ENCODE results near the gene UIMC1. TPM values are rescaled to one million over a fixed set of nuclear protein-coding genes. Genes with fewer than 3 reads are reported as not detected.

The UIMC1 gene
- polyA plus RNA-seq, 3 donors = 14.8 to 35.6 (median 19.1) TPM

GRCh38 chr5:176862330-176862995 is 144.1 kb downstream of the UIMC1 start:
- Histone ChIP-seq H3K27ac (ENCODE audit: low read depth in 1 of 2, low read length in 2 of 2) (no peak overlapping the region), H3K4me1 (ENCODE audit: control insufficient read depth in 1 of 2, insufficient read depth in 2 of 2, low read length in 2 of 2) (no peaks in the 10 kb centered on the region), H3K27me3 (ENCODE audit: control insufficient read depth in 2 of 2, insufficient read depth in 2 of 2, low read length in 2 of 2) (peaks cover 6 to 50% of the 10 kb centered on the region in 2 donors), H3K36me3 (replicated peaks in 1 of 2; ENCODE audit: control insufficient read depth in 1 of 2, insufficient read depth in 2 of 2, low read length in 2 of 2) (no peaks in the 10 kb centered on the region), H3K79me2 (ENCODE audit: insufficient read depth, low read length) (no peaks in the 10 kb centered on the region), H3K4me3 (replicated peaks in 1 of 3; ENCODE audit: low read depth in 2 of 3, low read length in 3 of 3) (no peak overlapping the region), H3K4me2 (replicated peaks; ENCODE audit: extremely low read depth, low read length, poor library complexity, severe bottlenecking) (no peak overlapping the region), H2AFZ (ENCODE audit: insufficient read depth, low read depth, low read length, poor library complexity, severe bottlenecking) (no peak overlapping the region), H3K9ac (ENCODE audit: insufficient read depth, low read length, poor library complexity, severe bottlenecking) (no peak overlapping the region), H3K9me3 (replicated peaks in 1 of 2; ENCODE audit: control insufficient read depth in 1 of 2, insufficient read depth in 1 of 2, low read length in 2 of 2) (no peaks in the 10 kb centered on the region), H4K20me1 (ENCODE audit: insufficient read depth, low read length) (no peaks in the 10 kb centered on the region)
- Mint-ChIP-seq H3K36me3 (no peaks in the 10 kb centered on the region), H3K4me1 (peaks cover 4% of the 10 kb centered on the region), H3K27ac (no peak overlapping the region), H3K9me3 (peaks cover 0 to 16% (median 7%) of the 10 kb centered on the region in 7 donors), H3K27me3 (ENCODE audit: low read depth in 3 of 3) (peaks cover 44 to 58% (median 53%) of the 10 kb centered on the region in 3 donors), H3K4me3 (peak overlapping the region in 1 of 2 donors; percentile 68)
- no peak for DNase-seq
- no peak for TF ChIP-seq CTCF (IDR thresholded peaks at IDR 0.05)
- WGBS (ENCODE audit: insufficient coverage) = 68% methylated on average over 20 of the region's 28 CpGs
- intact Hi-C loops (cut with micrococcal nuclease) = no loop called here

- intact Hi-C loops (cut with micrococcal nuclease) = no loop called here
- peaks cover under 1 to 38% of the 10 kb centered on the region in 2 donors for H3K27me3 ChIP-seq (ENCODE audit: control insufficient read depth in 2 of 2, insufficient read depth in 2 of 2, low read length in 2 of 2)
- H3K4me3 ChIP-seq (replicated peaks in 1 of 3; ENCODE audit: low read depth in 2 of 3, low read length in 3 of 3) = no peak overlapping the region
- WGBS (ENCODE audit: insufficient coverage) = 91% methylated on average over 9 of the region's 11 CpGs
- no peaks in the 10 kb centered on the region for H3K9me3 ChIP-seq (replicated peaks in 1 of 2; ENCODE audit: control insufficient read depth in 1 of 2, insufficient read depth in 1 of 2, low read length in 2 of 2)
- no peak overlapping the region for H3K4me2 ChIP-seq (replicated peaks; ENCODE audit: extremely low read depth, low read length, poor library complexity, severe bottlenecking)
- DNase-seq = no peak
- peaks cover 2% of the 10 kb centered on the region for H3K4me1 Mint-ChIP-seq
- H4K20me1 ChIP-seq (ENCODE audit: insufficient read depth, low read length) = no peaks in the 10 kb centered on the region
- no peak overlapping the region for H3K27ac Mint-ChIP-seq
- H3K4me3 Mint-ChIP-seq = no peak overlapping the region
- H3K9me3 Mint-ChIP-seq = peaks cover 0 to 10% (median 7%) of the 10 kb centered on the region in 7 donors
- no peak overlapping the region for H2AFZ ChIP-seq (ENCODE audit: insufficient read depth, low read depth, low read length, poor library complexity, severe bottlenecking)
- H3K36me3 Mint-ChIP-seq = no peaks in the 10 kb centered on the region
- no peaks in the 10 kb centered on the region for H3K36me3 ChIP-seq (replicated peaks in 1 of 2; ENCODE audit: control insufficient read depth in 1 of 2, insufficient read depth in 2 of 2, low read length in 2 of 2)
- H3K9ac ChIP-seq (ENCODE audit: insufficient read depth, low read length, poor library complexity, severe bottlenecking) = no peak overlapping the region
- no peaks in the 10 kb centered on the region for H3K4me1 ChIP-seq (ENCODE audit: control insufficient read depth in 1 of 2, insufficient read depth in 2 of 2, low read length in 2 of 2)
- TF ChIP-seq CTCF (IDR thresholded peaks at IDR 0.05) = no peak
- H3K27me3 Mint-ChIP-seq (ENCODE audit: low read depth in 3 of 3) = peaks cover 32 to 46% (median 43%) of the 10 kb centered on the region in 3 donors
- no peaks in the 10 kb centered on the region for H3K79me2 ChIP-seq (ENCODE audit: insufficient read depth, low read length)
- H3K27ac ChIP-seq (ENCODE audit: low read depth in 1 of 2, low read length in 2 of 2) = no peak overlapping the region
Observed at GRCh38 chr5:176861276-176861675, 145.3 kb downstream of the UIMC1 start.

Data from CD14-positive monocyte (primary cell).